HCT116 (cell line): ENCODE measurements around the gene PLEKHA6. TPM values are rescaled to one million over a fixed set of nuclear protein-coding genes. Genes with fewer than 3 reads are reported as not detected.

Experiments used
- ATAC-seq: fragments of 200-7000 bp; cut with Tn5 transposase; 2 replicates; pipeline ENCODE4 v1.9.1; 2020; ENCODE audit warnings: mild to moderate bottlenecking, moderate library complexity
- BruUV-seq: library from RNA; stranded (reverse); fragments of 400-500 nt; replicated peaks from 2 replicates; lab custom pipeline; 2021; lab: Mats Ljungman, UMichigan
- CTCF ChIA-PET: fragments of 300-600 bp; sonication (Branson Sonifier 250); formaldehyde crosslinking; loops from one replicate; lab custom pipeline; 2021; ENCODE audit warnings: antibody characterized with exemption; lab: Charles Lee
- POLR2A ChIA-PET: fragments of 300-600, 350-600 bp; sonication (Branson Sonifier 250); formaldehyde crosslinking; loops from one replicate; lab custom pipeline; 2021; ENCODE audit warnings: antibody characterized with exemption; lab: Charles Lee
- RAD21 ChIA-PET, 2 experiments: fragments of 300-600 bp; sonication (Branson Sonifier 250); formaldehyde crosslinking; loops; one replicate each; lab custom pipeline; 2023; ENCODE audit warnings: low total read pairs in 2 of 2; ENCODE audit not compliant: uncharacterized antibody in 2 of 2, unreplicated experiment in 2 of 2, low non-redundant PET in 1 of 2; lab: Charles Lee
- DNase-seq: peaks from one replicate; pipeline ENCODE4 v3.0.0-alpha.2; 2010; ENCODE audit warnings: low read depth, low spot score
- H2AFZ ChIP-seq: fragments of 200-600 bp; shearing (Covaris generic), sonication (generic); 2 replicates; pipeline ENCODE4 v1.6.1; 2017; ENCODE audit warnings: low read depth, mixed run types, mixed read lengths, antibody characterized with exemption, low read length; ENCODE audit not compliant: poor library complexity, severe bottlenecking
- H3K27ac ChIP-seq: 2 replicates; pipeline ENCODE4 v1.5.1; 2012; ENCODE audit warnings: low read depth, low read length
- H3K27me3 ChIP-seq: fragments of 200-600 bp; sonication (generic); 2 replicates; pipeline ENCODE4 v1.6.1; 2016; ENCODE audit warnings: mixed run types, low read length, mixed read lengths; ENCODE audit not compliant: insufficient read depth
- H3K36me3 ChIP-seq, 2 experiments: fragments of 200-500 bp in 1 of 2; fragments of 200-600 bp in 1 of 2; sonication (Bioruptor generic) in 1 of 2; sonication (generic) in 1 of 2; 2 replicates each; pipeline versions ENCODE4 v1.5.1 to v1.6.1; 2014 to 2016; ENCODE audit warnings: low read length in 2 of 2, inconsistent platforms in 1 of 2, mixed read lengths in 1 of 2, mixed run types in 1 of 2; ENCODE audit not compliant: insufficient read depth in 2 of 2, control insufficient read depth in 1 of 2
- H3K4me1 ChIP-seq, 2 experiments: fragments of 200-600 bp in 1 of 2; sonication (generic) in 1 of 2; 2 replicates each; pipeline versions ENCODE4 v1.5.1 to v1.6.1; 2012 to 2017; ENCODE audit warnings: low read length in 2 of 2, inconsistent platforms in 1 of 2, mild to moderate bottlenecking in 1 of 2, mixed read lengths in 1 of 2, mixed run types in 1 of 2, moderate library complexity in 1 of 2; ENCODE audit not compliant: insufficient read depth in 2 of 2, control insufficient read depth in 1 of 2
- H3K4me2 ChIP-seq: fragments of 200-600 bp; sonication (generic); 2 replicates; pipeline ENCODE4 v1.6.1; 2017; ENCODE audit warnings: mixed run types, low read length, mixed read lengths
- H3K4me3 ChIP-seq, 2 experiments: fragments of 200-600 bp in 1 of 2; sonication (generic) in 1 of 2; replicated peaks in 1 of 2; 2 replicates each; pipeline ENCODE4 v1.5.1; 2011 to 2016; ENCODE audit warnings: low read length in 2 of 2, control low read depth in 1 of 2, low read depth in 1 of 2, mild to moderate bottlenecking in 1 of 2, mixed read lengths in 1 of 2, mixed run types in 1 of 2
- H3K79me2 ChIP-seq: fragments of 200-600 bp; sonication (generic); 2 replicates; pipeline ENCODE4 v1.6.1; 2017; ENCODE audit warnings: mild to moderate bottlenecking, mixed run types, low read length, moderate library complexity, mixed read lengths; ENCODE audit not compliant: insufficient read depth
- H3K9ac ChIP-seq: fragments of 200-600 bp; sonication (generic); 2 replicates; pipeline ENCODE4 v1.6.1; 2016; ENCODE audit warnings: low read length, mixed read lengths
- H3K9me2 ChIP-seq: fragments of 200-600 bp; sonication (generic), shearing (Covaris generic); 2 replicates; pipeline ENCODE4 v1.6.1; 2017; ENCODE audit warnings: mixed run types, mild to moderate bottlenecking, moderate library complexity; ENCODE audit not compliant: insufficient read depth
- H3K9me3 ChIP-seq, 2 experiments: fragments of 200-500 bp in 1 of 2; fragments of 200-600 bp in 1 of 2; sonication (Bioruptor generic) in 1 of 2; sonication (generic) in 1 of 2; 2 replicates each; pipeline ENCODE4 v1.6.1; 2014 to 2017; ENCODE audit warnings: low read length in 2 of 2, mixed read lengths in 2 of 2, inconsistent platforms in 1 of 2, low read depth in 1 of 2, mild to moderate bottlenecking in 1 of 2, mixed run types in 1 of 2, moderate library complexity in 1 of 2; ENCODE audit not compliant: control insufficient read depth in 1 of 2, insufficient read depth in 1 of 2
- H4K20me1 ChIP-seq: fragments of 200-600 bp; sonication (generic), shearing (Covaris generic); 2 replicates; pipeline ENCODE4 v1.6.1; 2017; ENCODE audit warnings: mixed run types, mild to moderate bottlenecking, moderate library complexity; ENCODE audit not compliant: insufficient read depth
- CEBPB ChIP-seq: IDR thresholded peaks from 2 replicates; pipeline ENCODE4 v1.6.1; 2012; ENCODE audit warnings: low read depth
- CTCF ChIP-seq, 3 experiments: fragments of 200-600 bp in 1 of 3; sonication (generic) in 1 of 3; IDR thresholded peaks in 2 of 3; conservative IDR thresholded peaks in 1 of 3; 2 replicates each; pipeline ENCODE4 v1.5.1; 2012 to 2017; ENCODE audit warnings: low read depth in 2 of 3, low read length in 2 of 3, antibody characterized with exemption in 1 of 3, borderline replicate concordance in 1 of 3, control low read depth in 1 of 3, mild to moderate bottlenecking in 1 of 3, mixed read lengths in 1 of 3, mixed run types in 1 of 3, moderate library complexity in 1 of 3; ENCODE audit not compliant: insufficient read depth in 1 of 3
- EGR1 ChIP-seq: IDR thresholded peaks from 2 replicates; pipeline ENCODE4 v1.6.1; 2012; ENCODE audit warnings: low read depth
- ELF1 ChIP-seq: IDR thresholded peaks from 2 replicates; pipeline ENCODE4 v1.6.1; 2012; ENCODE audit warnings: low read depth, borderline replicate concordance
- JUND ChIP-seq: IDR thresholded peaks from 2 replicates; pipeline ENCODE4 v1.6.1; 2012
- POLR2A ChIP-seq: IDR thresholded peaks from 2 replicates; pipeline ENCODE4 v1.7.0; 2011; ENCODE audit warnings: borderline replicate concordance; ENCODE audit not compliant: insufficient read depth, insufficient read length; ENCODE audit errors: extremely low read depth
- POLR2AphosphoS5 ChIP-seq: IDR thresholded peaks from 2 replicates; pipeline ENCODE4 v1.6.1; 2011; ENCODE audit warnings: mild to moderate bottlenecking, low read depth, low read length, moderate library complexity
- REST ChIP-seq: IDR thresholded peaks from 2 replicates; pipeline ENCODE4 v1.6.1; 2012; ENCODE audit warnings: low read depth
- SP1 ChIP-seq: IDR thresholded peaks from 2 replicates; pipeline ENCODE4 v1.6.1; 2012; ENCODE audit warnings: low read depth
- SRF ChIP-seq: IDR thresholded peaks from 2 replicates; pipeline ENCODE4 v1.6.1; 2012; ENCODE audit warnings: low read depth
- TCF7L2 ChIP-seq: IDR thresholded peaks from 2 replicates; pipeline ENCODE4 v1.7.0; 2011; ENCODE audit warnings: borderline replicate concordance, inconsistent platforms; ENCODE audit not compliant: insufficient read depth, insufficient read length; ENCODE audit errors: extremely low read depth
- YY1 ChIP-seq: IDR thresholded peaks from 2 replicates; pipeline ENCODE4 v1.6.1; 2011; ENCODE audit warnings: low read length, low read depth, moderate library complexity, mild to moderate bottlenecking; ENCODE audit not compliant: insufficient replicate concordance; ENCODE audit errors: extremely low read depth
- ZBTB33 ChIP-seq: IDR thresholded peaks from 2 replicates; pipeline ENCODE4 v1.6.1; 2011; ENCODE audit warnings: mild to moderate bottlenecking, low read length, moderate library complexity; ENCODE audit not compliant: insufficient replicate concordance; ENCODE audit errors: extremely low read depth
- ZFX ChIP-seq: fragments of 450-650 bp; IDR thresholded peaks from 2 replicates; pipeline ENCODE4 v1.6.1; 2017
- intact Hi-C: fragments of 100-400 bp; cut with micrococcal nuclease; formaldehyde crosslinking; loops from 2 replicates; pipeline ENCODE4 v1.10.0; 2022
- total RNA-seq: library from RNA; stranded (reverse); gene quantifications from one replicate; pipeline ENCODE4 v1.2.1, GENCODE V29; 2021; ENCODE audit not compliant: unreplicated experiment

The PLEKHA6 gene
- total RNA-seq, 1 experiment from 2014 or later, result 13.1 TPM

GRCh38 chr1:204241914-204242313 lies 117.8 kb downstream of the PLEKHA6 start:
- DNase-seq (no peak), ATAC-seq (no peak)
- BruUV-seq, result no TSS peak
- Histone ChIP-seq H3K9me2 (no peaks in the 10 kb centered on the region), H4K20me1 (no peaks in the 10 kb centered on the region), H3K9ac (no peak overlapping the region), H3K9me3 (no peaks in the 10 kb centered on the region), H3K4me2 (no peak overlapping the region), H3K4me1 (no peaks in the 10 kb centered on the region), H3K27me3 (no peaks in the 10 kb centered on the region), H3K36me3 (no peaks in the 10 kb centered on the region), H3K27ac (no peak overlapping the region), H3K79me2 (no peaks in the 10 kb centered on the region), H3K4me3 (no peak overlapping the region), H2AFZ (no peak overlapping the region)
- ChIA-PET POLR2A (no interaction called here), RAD21 (no interaction called here), CTCF (no interaction called here)
- no peak for TF ChIP-seq POLR2AphosphoS5
- no peak for TF ChIP-seq CEBPB
- no peak for TF ChIP-seq EGR1
- no peak for TF ChIP-seq SP1
- TF ChIP-seq ZBTB33, result no peak
- no peak for TF ChIP-seq SRF
- TF ChIP-seq ZFX, result no peak
- TF ChIP-seq CTCF (IDR thresholded peaks at IDR 0.05 in 2 of 3, conservative IDR thresholded peaks at IDR 0.05 in 1 of 3; ENCODE audit: borderline replicate concordance in 1 of 3, insufficient read depth in 1 of 3, low read depth in 2 of 3, low read length in 2 of 3), result no peak
- no peak for TF ChIP-seq ELF1
- no peak for TF ChIP-seq REST
- TF ChIP-seq TCF7L2, result no peak
- TF ChIP-seq JUND, result no peak
- TF ChIP-seq POLR2A, result no peak
- TF ChIP-seq YY1, result no peak
- intact Hi-C loops, result no loop called here
